Stimulated activated CD8-positive, alpha-beta memory T cell treated with anti-CD3 and anti-CD28 coated beads, Interleukin-4, amount 100 ng/mL, for 1 hour (primary cell): ENCODE measurements around the gene SPI1.

Source experiments
- DNase-seq, 2 donors: peaks; one replicate each; pipeline ENCODE4 v3.0.0-alpha.2; 2020; ENCODE audit warnings: low read depth in 2 of 2, low spot score in 1 of 2

SPI1 gene

DNA sequence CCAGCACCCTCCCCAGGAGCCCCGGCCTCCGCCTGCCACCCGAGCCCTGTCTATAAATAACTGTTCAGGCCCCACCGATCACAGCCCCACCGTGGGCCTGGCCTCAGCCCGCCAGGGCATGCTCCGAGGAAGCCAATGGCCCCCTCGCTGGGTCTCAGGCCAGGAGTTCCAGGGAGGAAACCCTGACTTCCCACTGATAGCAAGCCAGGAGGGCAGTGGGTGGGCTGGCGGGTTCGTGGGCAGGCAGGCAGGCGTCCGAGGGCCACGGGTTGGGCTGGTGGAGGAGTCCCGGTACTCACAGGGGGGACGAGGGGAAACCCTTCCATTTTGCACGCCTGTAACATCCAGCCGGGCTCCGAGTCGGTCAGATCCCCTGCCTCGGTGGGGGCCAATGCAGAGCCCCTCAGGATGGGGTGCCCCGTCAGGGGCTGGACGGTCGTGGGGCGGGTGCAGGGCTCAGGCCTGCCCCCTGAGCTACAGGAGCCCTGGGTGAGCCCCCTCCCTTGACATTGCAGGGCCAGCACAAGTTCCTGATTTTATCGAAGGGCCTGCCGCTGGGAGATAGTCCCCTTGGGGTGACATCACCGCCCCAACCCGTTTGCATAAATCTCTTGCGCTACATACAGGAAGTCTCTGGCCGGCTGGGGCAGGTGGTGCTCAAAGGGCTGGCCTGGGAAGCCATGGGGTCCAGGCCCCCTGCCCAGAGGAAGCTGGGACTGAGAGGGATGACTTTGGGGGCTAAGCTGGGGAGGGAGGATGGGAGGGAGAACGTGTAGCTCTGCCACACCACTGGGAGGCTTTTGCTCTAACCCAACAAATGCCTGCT is at the start of gene SPI1:
SPI1 (minus strand) TSS at position 538 of the 826 bp plus-strand sequence; CDS start at position 344, 194 bp downstream.
- no peak for DNase-seq

DNA sequence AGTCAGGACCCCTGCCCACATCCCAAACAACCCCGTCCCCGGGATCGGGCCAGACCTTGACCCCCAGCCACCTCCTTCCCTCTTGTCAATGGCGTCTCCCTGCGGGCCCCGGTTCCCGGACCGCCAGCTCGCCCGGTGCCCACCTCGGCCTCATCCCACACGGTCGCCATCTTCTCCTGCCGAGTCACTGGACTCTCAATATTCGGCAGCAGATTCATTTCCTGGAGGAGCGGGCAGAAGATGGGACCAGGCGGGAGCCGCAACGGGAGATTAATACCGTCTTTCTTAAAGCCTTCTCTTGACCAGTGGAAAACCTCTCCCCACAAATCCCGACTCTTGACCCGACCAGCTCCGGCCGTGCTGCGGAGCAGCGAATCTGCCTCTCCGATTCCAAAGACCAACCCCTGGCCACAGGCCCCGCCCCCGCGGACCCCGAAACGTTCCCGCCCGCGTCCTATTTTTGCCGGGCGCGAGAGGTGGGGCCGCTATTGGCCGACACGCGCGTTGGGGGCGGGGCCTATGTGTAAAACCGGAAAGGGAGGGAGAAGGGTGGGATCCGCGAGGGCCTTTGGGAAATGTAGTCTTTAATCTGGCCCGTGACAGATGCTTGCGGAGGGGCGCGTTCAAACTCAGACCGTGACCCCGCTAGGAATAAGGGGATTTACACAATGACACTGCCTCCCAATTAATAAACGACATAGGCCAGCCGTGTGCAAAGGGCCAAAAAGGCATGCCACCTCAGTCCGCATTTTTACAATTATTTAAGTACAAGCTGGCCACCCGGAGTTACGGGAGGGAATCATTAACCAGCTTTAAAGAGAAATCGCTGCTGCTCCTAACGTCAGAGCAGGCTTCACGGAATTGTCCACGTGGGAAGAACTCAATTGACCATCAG is 48.0 kb upstream of the SPI1 start, which contains the start of gene PSMC3:
PSMC3 (minus strand) TSS at position 378 of the 895 bp plus-strand sequence; CDS start at position 218, 160 bp downstream.
- DNase-seq = peak; percentile 98

DNA sequence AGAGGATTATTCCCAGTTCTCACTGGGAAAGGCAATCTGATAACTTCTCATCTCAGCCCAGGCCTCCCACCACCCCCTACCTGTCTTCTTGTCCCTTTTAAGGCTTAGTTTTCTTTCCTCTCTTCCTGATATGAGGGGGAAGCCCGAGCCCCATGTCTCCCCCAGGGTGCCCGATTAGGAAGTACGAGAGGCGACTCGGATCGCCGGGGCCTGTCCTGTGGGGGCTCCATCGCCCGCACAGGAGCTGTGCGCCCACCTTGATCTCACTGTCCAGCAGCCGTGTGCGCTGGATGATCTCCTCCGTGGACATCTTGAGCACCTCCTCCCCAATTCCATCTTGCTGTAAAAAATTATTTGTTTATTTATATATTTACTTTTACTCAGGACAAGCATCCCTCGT is 47.3 kb upstream of the SPI1 start:
- no peak for DNase-seq

DNA sequence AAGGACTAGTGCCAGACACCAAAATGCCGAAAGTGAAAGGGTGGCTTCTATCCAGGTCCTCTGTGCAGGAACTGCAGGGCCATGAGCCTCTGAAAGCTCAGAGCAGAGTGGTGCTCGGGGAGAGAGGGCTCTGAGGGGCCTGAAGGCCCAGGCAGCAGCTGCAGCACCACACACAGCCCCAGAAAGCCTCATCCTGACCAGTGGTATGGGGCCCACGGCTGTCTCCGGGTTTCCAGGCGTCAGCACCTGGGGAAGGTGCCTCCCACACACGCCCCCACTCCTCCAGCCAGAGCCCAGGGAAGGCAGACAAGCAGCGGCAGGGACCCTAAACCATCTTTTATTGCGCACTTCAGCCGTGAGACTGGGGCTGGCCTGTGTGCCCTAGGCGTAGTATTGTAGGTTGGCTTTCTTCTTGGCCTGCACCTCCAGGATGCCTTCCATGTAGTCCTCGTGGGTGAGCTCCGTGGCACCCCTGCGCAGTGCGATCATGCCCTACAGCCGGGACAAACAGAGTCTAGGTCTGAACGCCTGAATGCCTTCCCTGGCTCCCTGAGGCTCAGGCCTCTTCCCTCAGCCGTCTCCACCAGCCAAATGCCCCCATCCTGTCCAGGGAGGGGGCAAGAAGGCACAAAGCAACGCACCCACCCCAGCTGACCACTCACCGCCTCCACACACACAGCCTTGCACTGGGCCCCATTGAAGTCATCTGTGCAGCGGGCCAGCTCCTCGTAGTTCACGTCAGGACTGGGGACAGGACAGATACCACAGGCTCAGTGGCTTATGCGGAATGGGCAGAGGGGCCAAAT is 40.3 kb upstream of the SPI1 start:
- DNase-seq = no peak

DNA sequence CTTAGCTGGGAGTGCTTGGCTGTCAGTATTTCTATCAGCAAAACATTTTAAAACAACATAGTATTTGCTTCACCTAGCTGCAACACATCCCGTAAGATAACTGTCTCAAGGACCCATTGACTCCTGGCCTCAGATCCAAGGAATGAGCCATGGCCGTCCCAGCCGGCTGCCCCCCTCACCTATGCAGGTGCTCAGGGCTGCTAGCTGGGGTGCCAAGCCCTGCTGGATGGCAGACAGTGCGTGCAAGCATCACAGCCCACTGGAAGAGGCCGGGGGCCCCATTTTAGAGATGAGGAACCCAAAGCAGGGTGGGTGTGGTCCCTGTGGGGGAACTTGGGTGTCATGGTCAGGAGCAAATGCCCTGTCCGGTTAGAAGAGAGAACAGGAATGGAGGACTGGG is 39.4 kb upstream of the SPI1 start:
- DNase-seq = no peak

DNA sequence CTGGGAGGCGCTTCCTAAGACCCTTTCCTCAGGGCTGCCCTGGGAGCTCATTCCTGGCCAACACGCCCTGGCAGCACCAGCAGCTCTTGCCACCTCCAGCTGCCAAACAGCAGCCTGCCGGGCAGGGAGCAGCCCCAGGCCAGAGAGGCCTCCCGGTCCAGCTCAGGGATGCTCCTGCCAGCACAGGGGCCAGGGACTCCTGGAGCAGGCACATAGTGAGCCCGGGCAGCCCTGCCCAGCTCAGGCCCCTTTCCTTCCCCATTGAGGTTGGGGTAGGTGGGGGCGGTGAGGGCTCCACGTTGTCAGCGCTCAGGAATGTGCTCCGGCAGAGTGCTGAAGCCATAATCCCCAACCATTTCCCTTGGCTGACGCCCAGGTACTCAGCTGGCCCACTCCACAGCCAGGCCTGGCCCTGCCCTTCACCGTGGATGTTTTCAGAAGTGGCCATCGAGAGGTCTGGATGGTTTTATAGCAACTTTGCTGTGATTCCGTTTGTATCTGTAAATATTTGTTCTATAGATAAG is 37.7 kb upstream of the SPI1 start:
- no peak for DNase-seq

DNA sequence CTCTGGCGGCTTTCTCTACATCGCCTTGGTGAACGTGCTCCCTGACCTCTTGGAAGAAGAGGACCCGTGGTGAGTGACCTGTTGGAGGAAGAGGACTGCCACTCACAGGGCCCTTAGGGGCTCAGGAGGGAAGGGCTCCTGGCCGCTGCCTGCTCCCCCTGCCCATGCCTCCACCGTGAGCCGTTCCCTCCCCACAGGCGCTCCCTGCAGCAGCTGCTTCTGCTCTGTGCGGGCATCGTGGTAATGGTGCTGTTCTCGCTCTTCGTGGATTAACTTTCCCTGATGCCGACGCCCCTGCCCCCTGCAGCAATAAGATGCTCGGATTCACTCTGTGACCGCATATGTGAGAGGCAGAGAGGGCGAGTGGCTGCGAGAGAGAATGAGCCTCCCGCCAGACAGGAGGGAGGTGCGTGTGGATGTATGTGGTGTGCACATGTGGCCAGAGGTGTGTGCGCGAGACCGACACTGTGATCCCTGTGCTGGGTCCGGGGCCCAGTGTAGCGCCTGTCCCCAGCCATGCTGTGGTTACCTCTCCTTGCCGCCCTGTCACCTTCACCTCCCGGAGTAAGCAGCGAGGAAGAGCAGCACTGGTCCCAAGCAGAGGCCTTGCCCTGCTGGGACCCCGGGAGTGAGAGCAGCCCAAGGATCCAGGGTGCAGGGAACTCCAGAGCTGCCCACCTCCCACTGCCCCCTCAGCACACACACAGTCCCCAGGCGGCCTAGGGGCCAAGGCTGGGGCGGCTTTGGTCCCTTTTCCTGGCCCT is 36.9 kb upstream of the SPI1 start:
- DNase-seq = no peak

DNA sequence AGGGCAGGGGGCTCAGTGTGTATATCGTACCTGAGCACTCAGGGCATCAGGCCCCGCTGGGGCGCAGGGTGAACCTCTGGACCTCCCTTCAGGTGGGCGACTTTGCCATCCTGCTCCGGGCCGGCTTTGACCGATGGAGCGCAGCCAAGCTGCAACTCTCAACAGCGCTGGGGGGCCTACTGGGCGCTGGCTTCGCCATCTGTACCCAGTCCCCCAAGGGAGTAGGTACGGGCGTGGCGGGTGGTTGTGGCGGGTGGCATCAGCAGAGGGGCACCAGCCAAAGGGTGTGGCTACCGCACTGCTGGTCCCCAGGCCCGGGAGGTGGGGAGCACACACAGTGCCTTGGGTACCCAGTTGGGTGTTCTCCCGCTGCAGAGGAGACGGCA is 36.3 kb upstream of the SPI1 start:
- no peak for DNase-seq

DNA sequence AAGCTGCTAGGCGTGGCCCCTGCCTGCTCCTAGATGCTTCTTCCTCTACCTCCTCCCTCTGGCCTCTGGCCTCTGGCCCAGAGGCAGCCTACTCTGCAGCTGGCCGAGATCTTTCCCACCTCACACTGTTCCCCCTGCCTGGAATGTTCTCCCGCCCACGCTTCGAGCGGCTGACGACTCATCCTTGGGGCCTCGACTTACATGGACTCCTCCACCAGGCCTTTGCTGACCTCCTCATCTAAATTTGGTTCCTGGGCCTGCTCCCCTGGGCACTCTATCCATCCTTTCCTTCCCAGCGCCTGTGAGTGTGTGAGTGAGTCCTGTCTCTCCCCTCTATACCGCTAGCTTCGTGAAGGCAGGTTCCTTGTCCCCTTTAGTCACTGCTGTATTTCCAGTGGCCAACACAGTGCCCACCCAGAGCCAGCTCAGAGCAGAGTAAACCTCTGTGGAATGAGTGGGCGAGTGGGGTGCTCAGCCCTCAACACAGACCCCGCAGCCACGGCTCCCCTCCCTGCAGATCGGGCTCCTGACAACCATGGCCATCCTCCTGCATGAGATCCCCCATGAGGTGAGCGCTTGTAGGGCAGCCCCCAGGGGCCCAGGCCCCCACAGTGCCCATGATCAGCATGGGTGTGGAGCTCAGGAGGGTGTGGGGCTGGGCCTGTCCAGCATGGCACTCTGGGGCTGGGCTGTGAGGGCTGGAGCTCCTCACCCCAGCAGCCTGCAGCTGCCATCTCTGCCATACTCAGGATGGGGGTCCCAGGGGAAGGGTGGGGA is 35.7 kb upstream of the SPI1 start:
- DNase-seq = no peak

DNA sequence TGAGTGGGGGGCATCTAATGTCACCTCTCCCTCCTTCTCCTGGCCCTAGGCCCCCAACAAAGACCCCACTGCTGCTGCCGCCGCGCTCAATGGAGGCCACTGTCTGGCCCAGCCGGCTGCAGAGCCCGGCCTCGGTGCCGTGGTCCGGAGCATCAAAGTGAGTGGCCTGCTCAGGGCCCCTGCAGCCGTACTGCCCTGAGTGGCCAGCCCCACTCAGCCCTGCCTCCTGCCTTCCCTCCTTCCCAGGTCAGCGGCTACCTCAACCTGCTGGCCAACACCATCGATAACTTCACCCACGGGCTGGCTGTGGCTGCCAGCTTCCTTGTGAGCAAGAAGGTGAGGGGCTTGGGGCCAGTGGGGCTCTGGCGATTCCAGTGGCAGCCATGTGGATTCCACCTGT is 35.0 kb upstream of the SPI1 start:
- no peak for DNase-seq

DNA sequence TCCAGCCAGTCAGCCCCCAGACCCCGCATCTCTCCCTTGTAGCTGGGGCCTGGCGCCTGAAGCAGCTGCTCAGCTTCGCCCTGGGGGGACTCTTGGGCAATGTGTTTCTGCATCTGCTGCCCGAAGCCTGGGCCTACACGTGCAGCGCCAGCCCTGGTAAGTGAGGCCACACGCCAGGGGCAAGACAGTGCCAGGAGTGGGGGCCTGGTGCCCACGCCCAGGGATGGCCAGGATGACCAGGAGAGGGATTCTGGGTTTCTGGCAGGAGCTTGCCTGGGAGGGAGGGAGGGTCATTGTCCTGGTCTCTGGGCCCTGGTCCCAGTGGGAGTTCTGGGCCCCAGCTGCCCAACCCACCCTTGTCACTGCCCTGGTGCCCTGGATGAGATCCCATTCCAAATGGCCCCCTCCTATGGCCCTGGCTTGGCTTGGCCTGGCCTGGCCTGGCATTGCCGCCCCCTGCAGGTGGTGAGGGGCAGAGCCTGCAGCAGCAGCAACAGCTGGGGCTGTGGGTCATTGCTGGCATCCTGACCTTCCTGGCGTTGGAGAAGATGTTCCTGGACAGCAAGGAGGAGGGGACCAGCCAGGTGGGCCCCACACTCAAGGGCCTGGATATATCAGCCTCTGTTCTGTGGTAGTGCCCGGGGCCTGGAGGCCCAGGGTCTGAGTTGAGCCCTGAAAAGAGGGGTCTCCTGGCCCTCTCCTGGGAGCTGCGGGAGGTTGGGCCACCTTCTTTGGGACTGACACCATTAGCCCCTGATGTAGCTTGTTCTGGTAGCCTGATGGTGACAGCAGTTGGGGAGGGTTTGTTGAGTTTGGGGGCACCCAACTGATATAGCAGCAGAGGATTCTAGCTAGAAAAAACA is 33.8 kb upstream of the SPI1 start:
- no peak for DNase-seq

DNA sequence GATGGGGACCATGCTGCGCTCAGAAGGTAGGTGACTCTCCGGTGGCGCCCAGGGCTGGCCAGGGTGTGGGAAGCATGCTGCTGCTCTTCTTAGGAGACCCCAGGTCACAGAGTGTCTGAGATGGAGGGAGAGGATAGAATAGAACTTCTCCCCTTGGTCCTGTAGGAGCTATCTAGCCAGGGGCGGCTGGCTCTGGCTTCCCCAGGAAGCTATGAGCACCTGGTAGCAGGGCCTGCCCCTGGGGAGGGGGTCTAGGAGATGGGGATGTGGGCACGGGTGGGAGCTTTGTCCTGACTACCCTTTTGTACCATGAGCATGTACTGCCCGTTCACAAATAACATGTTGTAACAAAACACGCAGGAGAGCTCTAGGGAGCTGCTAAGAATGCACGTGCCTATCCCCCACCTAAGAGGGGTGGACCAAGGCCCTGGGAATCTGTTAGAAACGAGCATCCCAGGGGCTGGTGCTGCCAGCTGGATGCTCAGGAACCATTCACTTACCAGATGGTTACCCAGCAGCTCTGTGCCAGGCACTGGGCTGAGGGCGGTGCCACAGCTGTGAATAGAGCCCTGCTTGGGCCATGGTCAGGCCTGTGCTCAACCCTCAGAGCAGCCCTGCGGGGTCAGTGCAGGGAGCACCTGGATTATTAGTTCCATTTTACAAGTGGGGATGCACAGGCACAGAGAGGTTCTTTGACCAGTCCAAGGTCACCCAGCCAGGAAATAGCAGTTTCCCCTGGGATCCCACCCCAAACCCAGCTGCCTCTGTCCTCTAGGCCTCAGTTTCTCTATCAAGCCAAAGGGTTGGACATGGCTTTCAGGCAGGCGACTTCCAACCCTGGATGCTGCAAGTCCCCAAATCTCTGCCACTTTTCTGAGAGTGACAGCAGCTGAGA is 32.3 kb upstream of the SPI1 start:
- no peak for DNase-seq

DNA sequence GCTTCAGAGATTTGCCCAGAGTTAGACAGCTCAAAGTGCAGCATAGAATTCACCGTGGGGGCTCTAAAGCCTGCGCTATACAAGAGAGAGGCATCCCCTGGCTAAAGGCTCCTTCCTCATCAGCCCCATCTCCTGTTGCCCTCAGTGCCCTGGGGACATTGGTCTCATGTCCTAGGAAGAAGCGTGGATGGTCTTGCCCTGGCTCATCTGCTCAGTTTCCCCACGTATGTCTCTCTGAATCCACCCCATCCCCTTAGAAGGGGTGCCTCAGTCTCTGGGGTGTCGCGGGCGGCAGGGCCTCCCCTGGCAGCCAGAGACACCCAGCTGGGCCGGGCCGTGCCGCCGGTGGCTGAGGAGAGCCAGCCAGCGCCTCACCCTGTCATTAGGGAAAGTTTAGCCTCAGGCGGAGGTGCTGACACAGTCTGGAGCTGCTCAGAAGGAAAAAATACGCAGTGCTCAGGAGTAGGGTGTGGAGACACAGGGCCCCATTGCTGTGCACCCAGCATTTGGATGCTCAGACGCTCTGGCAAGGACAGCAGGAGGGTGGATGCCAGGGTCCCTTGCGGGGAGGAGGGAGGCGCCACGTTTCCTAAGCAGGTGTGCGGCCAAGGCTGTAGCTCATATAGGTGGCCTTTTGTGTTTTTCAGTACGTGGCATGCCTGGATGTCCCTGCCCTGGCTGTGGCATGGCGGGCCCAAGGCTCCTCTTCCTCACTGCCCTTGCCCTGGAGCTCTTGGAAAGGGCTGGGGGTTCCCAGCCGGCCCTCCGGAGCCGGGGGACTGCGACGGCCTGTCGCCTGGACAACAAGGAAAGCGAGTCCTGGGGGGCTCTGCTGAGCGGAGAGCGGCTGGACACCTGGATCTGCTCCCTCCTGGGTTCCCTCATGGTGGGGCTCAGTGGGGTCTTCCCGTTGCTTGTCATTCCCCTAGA is 31.4 kb upstream of the SPI1 start:
- no peak for DNase-seq

DNA sequence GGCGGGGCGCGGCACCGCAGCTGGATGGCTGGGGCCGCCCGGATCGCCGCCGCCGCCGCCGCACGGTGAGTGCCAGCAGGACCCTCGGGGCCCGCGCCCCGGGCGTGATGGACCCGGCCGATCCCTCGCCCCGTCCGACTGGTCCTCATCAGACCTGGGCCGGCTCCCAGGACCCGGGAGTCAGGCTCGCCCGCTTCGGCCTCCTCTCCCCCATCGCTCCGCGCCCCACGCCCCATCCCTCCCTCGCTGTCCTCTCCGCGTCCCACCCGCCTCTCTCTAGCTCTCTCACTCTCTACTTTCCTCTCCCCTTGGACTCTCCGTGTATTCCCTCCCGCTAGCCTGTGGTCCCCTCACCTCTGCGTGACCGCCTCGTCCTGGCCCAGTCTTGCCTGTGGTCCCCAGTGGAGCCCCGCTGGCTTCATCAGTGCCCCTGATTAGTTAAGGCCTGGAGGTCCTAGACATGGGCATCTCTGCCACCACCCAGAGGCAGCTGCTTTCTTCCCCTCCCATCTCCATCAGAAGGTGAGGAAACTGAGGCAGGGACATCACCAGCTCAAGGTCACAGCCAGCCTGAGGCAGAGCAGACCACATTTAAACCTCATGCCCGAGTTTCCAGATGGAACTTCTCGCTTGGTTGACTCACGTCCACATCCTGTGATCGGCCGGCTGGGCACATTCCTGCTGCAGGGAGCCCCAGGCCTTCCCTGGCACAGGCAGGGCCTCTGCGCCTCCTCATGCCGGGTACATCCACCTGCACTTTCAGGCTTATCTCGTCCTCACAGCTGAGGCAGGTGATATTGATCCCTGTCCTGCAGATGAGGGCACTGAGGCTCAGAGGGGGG is 30.5 kb upstream of the SPI1 start:
- DNase-seq = no peak

DNA sequence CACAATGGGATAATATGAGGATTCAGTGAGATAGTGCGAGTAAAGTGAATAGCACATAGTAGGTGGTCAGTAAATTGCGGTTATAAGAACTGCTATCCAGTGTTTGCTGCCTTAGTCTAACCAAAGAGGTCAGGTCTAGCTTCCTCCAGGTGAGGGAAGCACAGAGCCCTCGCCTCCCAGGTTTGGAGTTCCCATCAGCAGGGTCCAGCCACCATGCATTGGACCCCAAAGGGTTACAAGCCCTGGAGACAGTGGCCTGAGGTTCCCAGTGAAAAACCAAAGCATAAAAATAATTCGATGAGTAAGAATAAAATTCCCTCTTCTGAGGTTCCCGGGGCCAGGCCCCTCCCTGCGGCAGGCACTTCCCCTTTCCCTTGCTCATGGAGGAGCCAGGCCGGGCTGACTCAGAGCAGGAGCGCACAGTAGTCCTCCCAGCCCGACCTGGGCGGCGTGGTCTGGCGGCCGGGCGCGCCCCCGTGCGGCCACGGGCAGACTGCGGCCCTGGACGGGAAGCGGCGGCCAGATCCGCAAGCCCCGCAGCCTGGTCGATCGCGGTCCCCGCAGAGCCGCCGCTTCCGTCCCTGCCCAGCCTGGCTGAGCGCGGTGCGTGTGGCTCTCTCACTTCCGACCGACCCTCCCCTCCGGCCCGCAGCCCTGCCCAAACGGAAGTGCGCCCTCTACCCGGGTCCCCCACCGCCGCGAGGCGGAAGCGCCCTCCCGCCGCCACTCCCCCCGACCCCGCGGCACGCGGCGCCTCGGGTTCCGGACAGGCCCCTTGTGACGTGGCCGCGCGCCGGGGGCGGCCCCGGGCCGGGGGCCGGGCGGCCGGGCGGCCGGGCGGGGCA is 29.6 kb upstream of the SPI1 start, which contains the start of gene SLC39A13:
SLC39A13 (plus strand) TSS at position 845 of the 845 bp plus-strand sequence. CDS start 1,505 bp downstream, outside the sequence.
- peak; percentile 81 to 88 for DNase-seq
